ENCODE measurements around the gene CCNY. TPM values are rescaled to one million over a fixed set of nuclear protein-coding genes. Genes with fewer than 3 reads are reported as not detected.
A peak's percentile ranks its signal among the peaks of the same experiment; 100 is the strongest.

CCNY gene
- total and polyA plus RNA-seq, 2 experiments from 2014 or later = 38.9 to 79.9 TPM

DNA sequence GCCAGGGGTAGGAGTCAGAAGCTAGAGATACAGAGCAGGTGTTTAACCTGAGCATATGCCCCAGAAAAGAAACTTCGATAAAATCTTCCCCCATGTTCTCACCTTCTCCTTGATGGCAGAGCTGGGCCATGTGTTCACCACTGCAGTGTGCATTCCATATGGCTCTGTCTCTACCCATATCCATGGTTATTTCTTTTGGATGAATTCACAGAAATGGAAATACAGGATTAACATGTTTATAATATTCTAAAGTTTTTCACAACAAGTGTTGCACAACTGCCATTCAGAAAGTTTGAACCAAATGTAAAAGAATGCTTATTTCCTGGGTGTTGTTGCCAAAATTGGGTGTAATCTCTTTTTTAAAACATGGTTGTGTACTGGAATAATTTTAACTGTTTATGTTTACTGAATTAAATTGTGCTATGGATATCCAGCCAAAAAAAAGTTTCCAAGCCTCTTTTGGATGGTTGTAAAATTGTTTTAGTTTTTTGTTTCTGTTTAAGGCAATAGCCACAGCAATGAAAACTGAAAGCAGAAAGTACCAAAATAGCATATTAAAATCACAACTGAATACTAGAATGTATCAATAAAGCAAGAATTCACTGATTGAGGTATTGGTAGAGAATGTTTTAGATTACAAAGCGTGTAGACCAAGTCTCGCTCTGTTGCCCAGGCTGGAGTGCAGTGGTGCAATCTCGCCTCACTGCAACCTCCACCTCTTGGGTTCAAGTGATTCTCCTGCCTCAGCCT lies 19.9 kb upstream of the CCNY start:
- no peak for DNase-seq (ENCODE audit: low read depth in 1 of 2, low spot score in 1 of 2)
- Histone ChIP-seq H3K4me3 (no peak overlapping the region), H3K4me1 (ENCODE audit: low read depth) (no peaks in the 10 kb centered on the region), H3K27me3 (no peaks in the 10 kb centered on the region), H3K27ac (peak overlapping the region; percentile 16), H3K36me3 (no peaks in the 10 kb centered on the region), H3K9me3 (ENCODE audit: low read depth) (no peaks in the 10 kb centered on the region)
- TF ChIP-seq CTCF (IDR thresholded peaks at IDR 0.05; ENCODE audit: low read depth, low read length) = no peak

GRCh38 chr10:35318551-35318950 lies 17.8 kb upstream of the CCNY start:
- H3K36me3 ChIP-seq = no peaks in the 10 kb centered on the region
- H3K4me3 ChIP-seq = no peak overlapping the region
- H3K27ac ChIP-seq = no peak overlapping the region
- H3K9me3 ChIP-seq (ENCODE audit: low read depth) = no peaks in the 10 kb centered on the region
- no peak for DNase-seq (ENCODE audit: low read depth in 1 of 2, low spot score in 1 of 2)
- H3K27me3 ChIP-seq = no peaks in the 10 kb centered on the region
- H3K4me1 ChIP-seq (ENCODE audit: low read depth) = no peaks in the 10 kb centered on the region
- TF ChIP-seq CTCF (IDR thresholded peaks at IDR 0.05; ENCODE audit: low read depth, low read length) = no peak

DNA sequence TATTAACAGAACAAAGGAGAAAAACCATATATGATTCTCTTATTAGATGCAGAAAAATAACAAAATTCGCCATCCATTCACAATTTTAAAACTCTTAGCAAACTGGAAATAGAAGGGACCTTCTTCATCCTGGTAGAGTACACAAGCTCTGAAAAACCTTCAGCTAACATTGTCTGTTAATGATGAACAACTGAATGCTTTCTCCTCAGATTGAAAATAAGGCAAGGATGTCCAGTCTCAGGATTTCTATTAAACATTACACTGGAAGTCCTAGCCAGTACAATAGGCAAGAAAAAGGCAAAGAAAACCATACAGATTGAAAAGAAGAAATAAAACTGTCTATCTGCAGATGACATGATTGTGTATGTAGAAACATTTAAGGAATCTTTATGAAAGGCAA lies 16.0 kb upstream of the CCNY start:
- DNase-seq (ENCODE audit: low read depth in 1 of 2, low spot score in 1 of 2) = no peak
- no peaks in the 10 kb centered on the region for H3K9me3 ChIP-seq (ENCODE audit: low read depth)
- no peaks in the 10 kb centered on the region for H3K27me3 ChIP-seq
- H3K27ac ChIP-seq = no peak overlapping the region
- no peaks in the 10 kb centered on the region for H3K36me3 ChIP-seq
- no peak overlapping the region for H3K4me3 ChIP-seq
- no peaks in the 10 kb centered on the region for H3K4me1 ChIP-seq (ENCODE audit: low read depth)
- TF ChIP-seq CTCF (IDR thresholded peaks at IDR 0.05; ENCODE audit: low read depth, low read length) = no peak

GRCh38 chr10:35322636-35323035 lies 13.7 kb upstream of the CCNY start:
- no peak for TF ChIP-seq CTCF (IDR thresholded peaks at IDR 0.05; ENCODE audit: low read depth, low read length)
- H3K9me3 ChIP-seq (ENCODE audit: low read depth) = no peaks in the 10 kb centered on the region
- no peak overlapping the region for H3K4me3 ChIP-seq
- H3K27me3 ChIP-seq = no peaks in the 10 kb centered on the region
- no peaks in the 10 kb centered on the region for H3K36me3 ChIP-seq
- H3K27ac ChIP-seq = no peak overlapping the region
- H3K4me1 ChIP-seq (ENCODE audit: low read depth) = peaks cover 4% of the 10 kb centered on the region
- DNase-seq (ENCODE audit: low read depth in 1 of 2, low spot score in 1 of 2) = no peak

GRCh38 chr10:35324196-35324595 lies 12.1 kb upstream of the CCNY start:
- TF ChIP-seq CTCF (IDR thresholded peaks at IDR 0.05; ENCODE audit: low read depth, low read length) = no peak
- Histone ChIP-seq H3K36me3 (no peaks in the 10 kb centered on the region), H3K4me3 (no peak overlapping the region), H3K4me1 (ENCODE audit: low read depth) (peaks cover 8% of the 10 kb centered on the region), H3K9me3 (ENCODE audit: low read depth) (no peaks in the 10 kb centered on the region), H3K27ac (no peak overlapping the region), H3K27me3 (no peaks in the 10 kb centered on the region)
- DNase-seq (ENCODE audit: low read depth in 1 of 2, low spot score in 1 of 2) = no peak

Data from cardiac muscle cell (in vitro differentiated cells and primary cell).